Caco-2 (cell line): Measurements from ENCODE around the gene STAT3. TPM values are rescaled to one million over a fixed set of nuclear protein-coding genes. Genes with fewer than 3 reads are reported as not detected.
A peak's percentile ranks its signal among the peaks of the same experiment; 100 is the strongest.

ENCODE experiments used
- BruUV-seq: library from RNA; stranded (reverse); fragments of 400-500 nt; replicated peaks from 2 replicates; lab custom pipeline; 2021; lab: Mats Ljungman, UMichigan
- CTCF ChIA-PET: fragments of 300-600 bp; sonication (Branson Sonifier 250); formaldehyde crosslinking; loops from one replicate; lab custom pipeline; 2022; ENCODE audit warnings: antibody characterized with exemption; lab: Charles Lee
- POLR2A ChIA-PET: fragments of 300-600 bp; sonication (Branson Sonifier 250); formaldehyde crosslinking; loops from one replicate; lab custom pipeline; 2022; ENCODE audit warnings: antibody characterized with exemption; lab: Charles Lee
- DNase-seq, 2 experiments: peaks; one replicate each; pipeline versions ENCODE4 v3.0.0 to v3.0.0-alpha.2; 2020 to 2022
- H3K27me3 ChIP-seq: replicated peaks from 2 replicates; pipeline ENCODE4 v1.6.0; 2011; ENCODE audit warnings: low read length; ENCODE audit not compliant: control insufficient read depth, insufficient read depth
- H3K36me3 ChIP-seq: 2 replicates; pipeline ENCODE4 v1.5.1; 2011; ENCODE audit warnings: low read length; ENCODE audit not compliant: control insufficient read depth, insufficient read depth
- H3K4me1 ChIP-seq: fragments of 250-450 bp; sonication (Bioruptor Pico); 2 replicates; pipeline ENCODE4 v1.5.1; 2020; ENCODE audit warnings: mild to moderate bottlenecking
- H3K4me3 ChIP-seq: 2 replicates; pipeline ENCODE4 v1.5.1; 2011; ENCODE audit warnings: low read depth, mild to moderate bottlenecking, control low read depth, low read length
- H3K9me3 ChIP-seq: fragments of 250-450 bp; sonication (Bioruptor Pico); 2 replicates; pipeline ENCODE4 v1.5.1; 2020; ENCODE audit warnings: mild to moderate bottlenecking, moderate library complexity
- H3K27ac Mint-ChIP-seq: one replicate; pipeline ENCODE4 v1.8.0; 2022; ENCODE audit warnings: mixed read lengths; ENCODE audit not compliant: unreplicated experiment
- H3K27me3 Mint-ChIP-seq: one replicate; pipeline ENCODE4 v1.8.0; 2022; ENCODE audit warnings: mixed read lengths; ENCODE audit not compliant: insufficient read depth, unreplicated experiment
- H3K36me3 Mint-ChIP-seq: one replicate; pipeline ENCODE4 v1.8.0; 2022; ENCODE audit warnings: mild to moderate bottlenecking, mixed read lengths; ENCODE audit not compliant: insufficient read depth, unreplicated experiment
- H3K4me1 Mint-ChIP-seq: one replicate; pipeline ENCODE4 v1.8.0; 2022; ENCODE audit warnings: low read depth, mixed read lengths; ENCODE audit not compliant: unreplicated experiment
- H3K4me3 Mint-ChIP-seq: one replicate; pipeline ENCODE4 v1.8.0; 2022; ENCODE audit warnings: mild to moderate bottlenecking, moderate library complexity, mixed read lengths; ENCODE audit not compliant: unreplicated experiment
- H3K9me3 Mint-ChIP-seq: one replicate; pipeline ENCODE4 v1.8.0; 2022; ENCODE audit warnings: mixed read lengths; ENCODE audit not compliant: unreplicated experiment
- intact Hi-C: fragments of 100-400 bp; cut with micrococcal nuclease; formaldehyde crosslinking; loops from one replicate; pipeline ENCODE4 v1.10.0; 2022; ENCODE audit not compliant: unreplicated experiment
- total RNA-seq: library from RNA; stranded (reverse); gene quantifications from 2 replicates; pipeline ENCODE4 v1.2.3, GENCODE V29; 2022
- TF ChIP-seq, protein P1 (sequence below), 2 experiments: fragments of 200-600 bp in 1 of 2; IDR thresholded peaks; 1 replicate in 1 of 2; 2 replicates in 1 of 2; pipeline versions ENCODE4 v1.5.1 to v1.8.0; 2011 to 2022; ENCODE audit warnings: antibody characterized with exemption in 1 of 2, control low read depth in 1 of 2, inconsistent platforms in 1 of 2, low read depth in 1 of 2, low read length in 1 of 2, mild to moderate bottlenecking in 1 of 2, moderate library complexity in 1 of 2; ENCODE audit not compliant: insufficient read depth in 1 of 2, severe bottlenecking in 1 of 2, unreplicated experiment in 1 of 2

The STAT3 gene
- total RNA-seq, 1 experiment from 2014 or later: 73.7 TPM

GRCh38 chr17:42408061-42408460 is 19.8 kb upstream of the STAT3 start:
- H3K9me3 Mint-ChIP-seq: no peaks in the 10 kb centered on the region
- H3K27me3 Mint-ChIP-seq: no peaks in the 10 kb centered on the region
- CTCF ChIA-PET: interaction anchor here (0.9 to 1.2 kb wide), 2 partner anchors 10 to 13 kb away, joined by 4 to 7 read pairs; no protein-coding TSS in a partner anchor
- Histone ChIP-seq H3K4me3 (no peak overlapping the region), H3K4me1 (no peaks in the 10 kb centered on the region; the same call in 1 of the 2 replicates), H3K36me3 (no peaks in the 10 kb centered on the region), H3K27me3 (no peaks in the 10 kb centered on the region), H3K9me3 (no peaks in the 10 kb centered on the region)
- peaks cover 32% of the 10 kb centered on the region for H3K4me1 Mint-ChIP-seq
- intact Hi-C loops: no loop called here
- TF ChIP-seq, protein P1, sequence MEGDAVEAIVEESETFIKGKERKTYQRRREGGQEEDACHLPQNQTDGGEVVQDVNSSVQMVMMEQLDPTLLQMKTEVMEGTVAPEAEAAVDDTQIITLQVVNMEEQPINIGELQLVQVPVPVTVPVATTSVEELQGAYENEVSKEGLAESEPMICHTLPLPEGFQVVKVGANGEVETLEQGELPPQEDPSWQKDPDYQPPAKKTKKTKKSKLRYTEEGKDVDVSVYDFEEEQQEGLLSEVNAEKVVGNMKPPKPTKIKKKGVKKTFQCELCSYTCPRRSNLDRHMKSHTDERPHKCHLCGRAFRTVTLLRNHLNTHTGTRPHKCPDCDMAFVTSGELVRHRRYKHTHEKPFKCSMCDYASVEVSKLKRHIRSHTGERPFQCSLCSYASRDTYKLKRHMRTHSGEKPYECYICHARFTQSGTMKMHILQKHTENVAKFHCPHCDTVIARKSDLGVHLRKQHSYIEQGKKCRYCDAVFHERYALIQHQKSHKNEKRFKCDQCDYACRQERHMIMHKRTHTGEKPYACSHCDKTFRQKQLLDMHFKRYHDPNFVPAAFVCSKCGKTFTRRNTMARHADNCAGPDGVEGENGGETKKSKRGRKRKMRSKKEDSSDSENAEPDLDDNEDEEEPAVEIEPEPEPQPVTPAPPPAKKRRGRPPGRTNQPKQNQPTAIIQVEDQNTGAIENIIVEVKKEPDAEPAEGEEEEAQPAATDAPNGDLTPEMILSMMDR (IDR thresholded peaks at IDR 0.05; ENCODE audit: insufficient read depth in 1 of 2, low read depth in 1 of 2, low read length in 1 of 2, severe bottlenecking in 1 of 2, unreplicated experiment in 1 of 2): no peak
- H3K36me3 Mint-ChIP-seq: peaks cover 70% of the 10 kb centered on the region
- POLR2A ChIA-PET: no interaction called here
- H3K4me3 Mint-ChIP-seq: no peak overlapping the region
- no TSS peak for BruUV-seq
- H3K27ac Mint-ChIP-seq: no peak overlapping the region
- no peak for DNase-seq

- H3K4me3 ChIP-seq: no peak overlapping the region
- intact Hi-C loops: loop anchor here (2.0 kb wide), 1 partner anchor 287 kb away; the partner anchor contains the start of gene KAT2A
- no peaks in the 10 kb centered on the region for H3K27me3 Mint-ChIP-seq
- H3K4me3 Mint-ChIP-seq: no peak overlapping the region
- DNase-seq: peak in 1 of 2 experiments; percentile 51
- H3K27me3 ChIP-seq: no peaks in the 10 kb centered on the region
- no peaks in the 10 kb centered on the region for H3K9me3 Mint-ChIP-seq
- ChIA-PET CTCF (interaction anchor here (0.6 to 2.2 kb wide), 10 partner anchors 9 to 272 kb away, joined by 3 to 19 read pairs (median 4); no protein-coding TSS in a partner anchor), POLR2A (interaction anchor here (0.6 kb wide), 1 partner anchor 19 kb away, joined by 4 read pairs; no protein-coding TSS in a partner anchor)
- no peaks in the 10 kb centered on the region for H3K9me3 ChIP-seq
- no TSS peak for BruUV-seq
- no peaks in the 10 kb centered on the region for H3K36me3 ChIP-seq
- H3K36me3 Mint-ChIP-seq: peaks cover 77% of the 10 kb centered on the region
- peak overlapping the region; percentile 0 for H3K27ac Mint-ChIP-seq
- H3K4me1 Mint-ChIP-seq: peaks cover 37% of the 10 kb centered on the region
- H3K4me1 ChIP-seq: peaks cover 7% of the 10 kb centered on the region
- TF ChIP-seq, protein P1 (IDR thresholded peaks at IDR 0.05; ENCODE audit: insufficient read depth in 1 of 2, low read depth in 1 of 2, low read length in 1 of 2, severe bottlenecking in 1 of 2, unreplicated experiment in 1 of 2): no peak
These were observed 19.1 kb upstream of the STAT3 start for GRCh38 chr17:42407289-42407836.

- Histone ChIP-seq H3K36me3 (no peaks in the 10 kb centered on the region), H3K4me3 (no peak overlapping the region), H3K4me1 (peaks cover 13% of the 10 kb centered on the region), H3K27me3 (no peaks in the 10 kb centered on the region), H3K9me3 (no peaks in the 10 kb centered on the region)
- intact Hi-C loops: loop anchor here (1.0 to 2.0 kb wide), 2 partner anchors 83 to 286 kb away; partner anchors contain the start of gene KAT2A
- peaks cover 41% of the 10 kb centered on the region for H3K4me1 Mint-ChIP-seq
- ChIA-PET CTCF (interaction anchor here (0.6 to 2.2 kb wide), 14 partner anchors 14 to 403 kb away, joined by 3 to 19 read pairs (median 5); partner anchors contain the start of gene STAT3), POLR2A (interaction anchor here (0.6 to 1.3 kb wide), 3 partner anchors 16 to 18 kb away, joined by 3 to 4 read pairs (median 4); partner anchors contain the start of genes CAVIN1 and STAT3)
- H3K27ac Mint-ChIP-seq: peak overlapping the region; percentile 0
- H3K9me3 Mint-ChIP-seq: no peaks in the 10 kb centered on the region
- H3K4me3 Mint-ChIP-seq: no peak overlapping the region
- peaks cover 74% of the 10 kb centered on the region for H3K36me3 Mint-ChIP-seq
- no peak for DNase-seq
- TF ChIP-seq, protein P1 (IDR thresholded peaks at IDR 0.05; ENCODE audit: insufficient read depth in 1 of 2, low read depth in 1 of 2, low read length in 1 of 2, severe bottlenecking in 1 of 2, unreplicated experiment in 1 of 2): no peak
- no TSS peak for BruUV-seq
- H3K27me3 Mint-ChIP-seq: no peaks in the 10 kb centered on the region
These were observed 18.5 kb upstream of the STAT3 start for GRCh38 chr17:42406615-42407288.
